Activated CD4-positive, alpha-beta memory T cell treated with anti-CD3 and anti-CD28 coated beads, Interleukin-2, amount 10 ng/mL, durations not matched to agents 7 days and 5 days (primary cell): ENCODE results near the gene AMY2B. TPM values are rescaled to one million over a fixed set of nuclear protein-coding genes. Genes with fewer than 3 reads are reported as not detected.
"Not testable (repeated sequence)": the region's sequence is repeated elsewhere in the genome, so short reads cannot be mapped to it uniquely, and the experiment has no call there.

Experiments
- CTCF ChIA-PET: fragments of 350-600 bp; sonication (Branson Sonifier 250); formaldehyde crosslinking; loops from one replicate; lab custom pipeline; 2021; ENCODE audit warnings: antibody characterized with exemption, inconsistent platforms; lab: Charles Lee
- POLR2A ChIA-PET: fragments of 350-600 bp; sonication (Branson Sonifier 250); formaldehyde crosslinking; loops from one replicate; lab custom pipeline; 2021; ENCODE audit warnings: antibody characterized with exemption; lab: Charles Lee
- DNase-seq: peaks from one replicate; pipeline ENCODE4 v3.0.0-alpha.2; 2020
- H3K27ac Mint-ChIP-seq: one replicate; pipeline ENCODE4 v1.8.0; 2021; ENCODE audit warnings: mild to moderate bottlenecking, mixed read lengths
- H3K27me3 Mint-ChIP-seq: one replicate; pipeline ENCODE4 v1.8.0; 2021; ENCODE audit warnings: mixed read lengths
- H3K36me3 Mint-ChIP-seq: one replicate; pipeline ENCODE4 v1.8.0; 2021; ENCODE audit warnings: low read depth, mixed read lengths
- H3K4me1 Mint-ChIP-seq: one replicate; pipeline ENCODE4 v1.8.0; 2021; ENCODE audit warnings: mixed read lengths
- H3K4me3 Mint-ChIP-seq: one replicate; pipeline ENCODE4 v1.8.0; 2021; ENCODE audit warnings: mild to moderate bottlenecking, mixed read lengths
- H3K9me3 Mint-ChIP-seq: one replicate; pipeline ENCODE4 v1.8.0; 2021; ENCODE audit warnings: mixed read lengths
- total RNA-seq, 2 experiments: library from RNA; stranded (reverse); gene quantifications; one replicate each; pipeline ENCODE4 v1.2.3, GENCODE V29; 2021

The AMY2B gene
- total RNA-seq, 2 experiments from 2014 or later = 6.7 to 8.6 TPM

GRCh38 chr1:103563056-103563455, 8.3 kb upstream of the AMY2B start:
- H3K36me3 Mint-ChIP-seq = peaks cover 1% of the 10 kb centered on the region
- CTCF ChIA-PET = no interaction called here
- H3K4me3 Mint-ChIP-seq = no peak overlapping the region
- peaks cover 2% of the 10 kb centered on the region for H3K4me1 Mint-ChIP-seq
- POLR2A ChIA-PET = no interaction called here
- H3K27me3 Mint-ChIP-seq = no peaks in the 10 kb centered on the region
- H3K27ac Mint-ChIP-seq = no peak overlapping the region
- H3K9me3 Mint-ChIP-seq = no peaks in the 10 kb centered on the region
- no peak for DNase-seq

GRCh38 chr1:103569493-103569892, 1.9 kb upstream of the AMY2B start:
- Mint-ChIP-seq H3K36me3 (no peaks in the 10 kb centered on the region), H3K4me3 (no peak overlapping the region), H3K27ac (no peak overlapping the region), H3K4me1 (no peaks in the 10 kb centered on the region), H3K27me3 (no peaks in the 10 kb centered on the region), H3K9me3 (no peaks in the 10 kb centered on the region)
- ChIA-PET POLR2A (no interaction called here), CTCF (no interaction called here)
- DNase-seq = no peak

GRCh38 chr1:103576065-103576464, 4.7 kb downstream of the AMY2B start:
- Mint-ChIP-seq H3K27me3 (no peaks in the 10 kb centered on the region), H3K27ac (no peak overlapping the region), H3K36me3 (no peaks in the 10 kb centered on the region), H3K4me1 (no peaks in the 10 kb centered on the region), H3K4me3 (no peak overlapping the region), H3K9me3 (no peaks in the 10 kb centered on the region)
- CTCF ChIA-PET = no interaction called here
- no peak for DNase-seq
- POLR2A ChIA-PET = no interaction called here

GRCh38 chr1:103576784-103577183, 5.4 kb downstream of the AMY2B start:
- H3K27ac Mint-ChIP-seq, H3K9me3 Mint-ChIP-seq, H3K4me3 Mint-ChIP-seq, H3K27me3 Mint-ChIP-seq, POLR2A ChIA-PET, CTCF ChIA-PET, H3K4me1 Mint-ChIP-seq, DNase-seq, H3K36me3 Mint-ChIP-seq: not testable (repeated sequence)

GRCh38 chr1:103582464-103582863, 11.1 kb downstream of the AMY2B start:
- no peak overlapping the region for H3K27ac Mint-ChIP-seq
- H3K36me3 Mint-ChIP-seq = no peaks in the 10 kb centered on the region
- H3K27me3 Mint-ChIP-seq = no peaks in the 10 kb centered on the region
- DNase-seq = no peak
- H3K4me3 Mint-ChIP-seq = no peak overlapping the region
- peaks cover 4% of the 10 kb centered on the region for H3K9me3 Mint-ChIP-seq
- ChIA-PET CTCF (no interaction called here), POLR2A (no interaction called here)
- no peaks in the 10 kb centered on the region for H3K4me1 Mint-ChIP-seq

- Mint-ChIP-seq H3K27me3 (no peaks in the 10 kb centered on the region), H3K4me3 (no peak overlapping the region), H3K4me1 (no peaks in the 10 kb centered on the region), H3K9me3 (peaks cover 8% of the 10 kb centered on the region), H3K27ac (no peak overlapping the region), H3K36me3 (no peaks in the 10 kb centered on the region)
- ChIA-PET CTCF (no interaction called here), POLR2A (no interaction called here)
- no peak for DNase-seq
These were observed 12.5 kb downstream of the AMY2B start for GRCh38 chr1:103583887-103584286.

- DNase-seq = no peak
- Mint-ChIP-seq H3K27me3 (no peaks in the 10 kb centered on the region), H3K4me3 (no peak overlapping the region), H3K27ac (no peak overlapping the region), H3K36me3 (no peaks in the 10 kb centered on the region), H3K9me3 (peaks cover 11% of the 10 kb centered on the region), H3K4me1 (no peaks in the 10 kb centered on the region)
- ChIA-PET CTCF (no interaction called here), POLR2A (no interaction called here)
These were observed 13.1 kb downstream of the AMY2B start for GRCh38 chr1:103584537-103584936.

- H3K4me1 Mint-ChIP-seq, H3K27ac Mint-ChIP-seq, CTCF ChIA-PET, H3K9me3 Mint-ChIP-seq, DNase-seq, POLR2A ChIA-PET, H3K36me3 Mint-ChIP-seq, H3K27me3 Mint-ChIP-seq, H3K4me3 Mint-ChIP-seq: not testable (repeated sequence)
These were observed 31.4 kb downstream of the AMY2B start for GRCh38 chr1:103602740-103603139.

GRCh38 chr1:103616362-103616761, 45.0 kb downstream of the AMY2B start:
- ChIA-PET POLR2A (no interaction called here), CTCF (no interaction called here)
- Mint-ChIP-seq H3K4me1 (no peaks in the 10 kb centered on the region), H3K27ac (no peak overlapping the region), H3K36me3 (no peaks in the 10 kb centered on the region), H3K4me3 (no peak overlapping the region), H3K27me3 (no peaks in the 10 kb centered on the region), H3K9me3 (no peaks in the 10 kb centered on the region)
- no peak for DNase-seq

GRCh38 chr1:103616994-103617477, 45.6 kb downstream of the AMY2B start, which contains the start of gene AMY2A:
Gene AMY2A, plus strand, starts transcription at chr1:103617427. Its CDS starts 14 bp downstream, at chr1:103617441.
- CTCF ChIA-PET, H3K36me3 Mint-ChIP-seq, H3K4me3 Mint-ChIP-seq, H3K9me3 Mint-ChIP-seq, H3K4me1 Mint-ChIP-seq, DNase-seq, H3K27me3 Mint-ChIP-seq, POLR2A ChIA-PET, H3K27ac Mint-ChIP-seq: not testable (repeated sequence)

GRCh38 chr1:103627436-103627835, 56.0 kb downstream of the AMY2B start:
- DNase-seq, H3K9me3 Mint-ChIP-seq, H3K4me3 Mint-ChIP-seq, H3K4me1 Mint-ChIP-seq, H3K27me3 Mint-ChIP-seq, POLR2A ChIA-PET, H3K27ac Mint-ChIP-seq, CTCF ChIA-PET, H3K36me3 Mint-ChIP-seq: not testable (repeated sequence)

Other genes with a start within 250 kb of the AMY2B start
- 10 to 100 TPM; 22.3 to 22.5 TPM for gene RNPC3, start 45.9 kb upstream of the AMY2B start, total RNA-seq
- not detected for gene AMY2A, start 45.8 kb downstream of the AMY2B start, total RNA-seq
- gene AMY1A, start 84.2 kb downstream of the AMY2B start, total RNA-seq = not detected
- gene AMY1B, start 124.6 kb downstream of the AMY2B start, total RNA-seq = not detected
- not detected for gene AMY1C, start 178.3 kb downstream of the AMY2B start, total RNA-seq